PC-9 (cell line): ENCODE data around the gene NFKBIL1. TPM values are rescaled to one million over a fixed set of nuclear protein-coding genes. Genes with fewer than 3 reads are reported as not detected.
"Not testable (repeated sequence)": the region's sequence is repeated elsewhere in the genome, so short reads cannot be mapped to it uniquely, and the experiment has no call there.

Source experiments
- BruUV-seq: library from RNA; stranded (reverse); fragments of 400-500 nt; replicated peaks from 2 replicates; lab custom pipeline; 2021; lab: Mats Ljungman, UMichigan
- CTCF ChIA-PET: fragments of 300-600 bp; sonication (Branson Sonifier 250); formaldehyde crosslinking; loops from one replicate; lab custom pipeline; 2022; ENCODE audit warnings: antibody characterized with exemption; lab: Charles Lee
- POLR2A ChIA-PET: fragments of 300-600 bp; sonication (Branson Sonifier 250); formaldehyde crosslinking; loops from one replicate; lab custom pipeline; 2022; ENCODE audit warnings: antibody characterized with exemption; ENCODE audit not compliant: unreplicated experiment; lab: Charles Lee
- DNase-seq, 2 experiments: peaks; one replicate each; pipeline versions ENCODE4 v3.0.0 to v3.0.0-alpha.2; 2015 to 2022; ENCODE audit warnings: mixed read lengths in 1 of 2
- H2AFZ ChIP-seq: fragments of 200-600 bp; sonication (generic); 2 replicates; pipeline ENCODE4 v1.8.1; 2017; ENCODE audit warnings: antibody characterized with exemption
- H3F3A ChIP-seq: fragments of 200-600 bp; sonication (generic); 2 replicates; pipeline ENCODE4 v1.8.1; 2017; ENCODE audit warnings: antibody characterized with exemption, mild to moderate bottlenecking, low read depth; ENCODE audit not compliant: insufficient read depth
- H3K27ac ChIP-seq: fragments of 200-600 bp; sonication (generic); 2 replicates; pipeline ENCODE4 v1.6.1; 2016; ENCODE audit warnings: mixed run types
- H3K27me3 ChIP-seq: fragments of 200-600 bp; sonication (generic); 2 replicates; pipeline ENCODE4 v1.6.1; 2016; ENCODE audit warnings: low read depth, mixed run types; ENCODE audit not compliant: insufficient read depth
- H3K36me3 ChIP-seq: fragments of 200-600 bp; sonication (generic); 2 replicates; pipeline ENCODE4 v1.6.1; 2016; ENCODE audit warnings: low read depth, mixed run types
- H3K4me1 ChIP-seq: fragments of 200-600 bp; sonication (generic); replicated peaks from 2 replicates; pipeline ENCODE4 v1.6.1; 2016; ENCODE audit warnings: mixed run types; ENCODE audit not compliant: insufficient read depth
- H3K4me2 ChIP-seq: fragments of 200-600 bp; sonication (generic); 2 replicates; pipeline ENCODE4 v1.6.1; 2017; ENCODE audit warnings: mixed run types
- H3K4me3 ChIP-seq: fragments of 200-600 bp; sonication (generic); 2 replicates; pipeline ENCODE4 v1.6.1; 2016; ENCODE audit warnings: mixed run types
- H3K79me2 ChIP-seq: fragments of 200-600 bp; sonication (generic); 2 replicates; pipeline ENCODE4 v1.6.1; 2017; ENCODE audit warnings: low read depth, mixed run types
- H3K9me2 ChIP-seq: fragments of 200-600 bp; sonication (generic); 2 replicates; pipeline ENCODE4 v1.8.1; 2017; ENCODE audit warnings: mild to moderate bottlenecking; ENCODE audit not compliant: insufficient read depth
- H3K9me3 ChIP-seq: fragments of 200-600 bp; sonication (generic); 2 replicates; pipeline ENCODE4 v1.8.1; 2016; ENCODE audit warnings: low read depth; ENCODE audit not compliant: insufficient read depth
- H4K20me1 ChIP-seq: fragments of 200-600 bp; sonication (generic); 2 replicates; pipeline ENCODE4 v1.8.1; 2017; ENCODE audit not compliant: insufficient read depth
- EZH2 ChIP-seq: fragments of 200-600 bp; sonication (generic); IDR thresholded peaks from 2 replicates; pipeline ENCODE4 v1.8.0; 2017; ENCODE audit warnings: antibody characterized with exemption, low read depth
- intact Hi-C: fragments of 100-400 bp; cut with micrococcal nuclease; formaldehyde crosslinking; loops from one replicate; pipeline ENCODE4 v1.10.0; 2022; ENCODE audit not compliant: unreplicated experiment
- total RNA-seq: library from RNA; stranded (reverse); gene quantifications from 2 replicates; pipeline ENCODE4 v1.2.3, GENCODE V29; 2021
- TF ChIP-seq, protein P1 (sequence below): fragments of 200-600 bp; sonication (generic); conservative IDR thresholded peaks from 2 replicates; pipeline ENCODE4 v1.6.1; 2017; ENCODE audit warnings: mixed run types, antibody characterized with exemption, mild to moderate bottlenecking, moderate library complexity

Gene NFKBIL1
- total RNA-seq, 1 experiment from 2014 or later, result 26.1 TPM

DNA sequence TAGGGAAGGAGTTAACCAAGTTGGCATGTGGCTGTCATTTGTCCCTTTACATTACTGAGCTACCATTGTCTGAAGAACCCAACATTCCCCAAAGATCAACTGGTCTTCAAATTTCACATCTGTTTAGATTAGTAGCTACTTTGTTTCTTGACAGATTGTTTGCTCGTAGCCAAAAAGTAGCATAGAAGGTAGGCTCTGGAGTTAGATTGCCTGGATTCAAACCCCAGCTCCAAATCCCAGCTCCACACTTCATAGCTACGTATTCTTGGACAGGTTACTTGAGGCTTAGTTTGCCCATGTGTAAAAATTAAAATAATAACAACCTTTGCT is 1.1 kb downstream of the NFKBIL1 start:
- no peak for DNase-seq
- intact Hi-C loops, result loop anchor here (10.0 kb wide), 3 partner anchors 186 to 646 kb away; partner anchors contain the start of genes CLIC1, GPSM3, HSPA1B and PBX2
- H3K4me1 ChIP-seq, result peaks cover 10% of the 10 kb centered on the region
- peak overlapping the region; percentile 78 for H3K4me3 ChIP-seq
- peaks cover 7% of the 10 kb centered on the region; the same call in 1 of the 2 replicates for H3F3A ChIP-seq
- no peaks in the 10 kb centered on the region for H3K27me3 ChIP-seq
- BruUV-seq, result no TSS peak
- no peaks in the 10 kb centered on the region for H3K9me3 ChIP-seq
- H3K4me2 ChIP-seq, result peak overlapping the region; percentile 88
- H3K27ac ChIP-seq, result no peak overlapping the region
- ChIA-PET POLR2A (interaction anchor here (0.6 kb wide), 1 partner anchor 48 kb away, joined by 6 read pairs; no protein-coding TSS in a partner anchor), CTCF (interaction anchor here (1.4 kb wide), 1 partner anchor 49 kb away, joined by 3 read pairs; no protein-coding TSS in a partner anchor)
- no peak overlapping the region for H2AFZ ChIP-seq
- peaks cover 19% of the 10 kb centered on the region for H3K79me2 ChIP-seq
- no peaks in the 10 kb centered on the region for H3K9me2 ChIP-seq
- no peaks in the 10 kb centered on the region for H4K20me1 ChIP-seq
- H3K36me3 ChIP-seq, result peaks cover 12% of the 10 kb centered on the region; the same call in 1 of the 2 replicates
- no peak for TF ChIP-seq EZH2
- TF ChIP-seq, protein P1, sequence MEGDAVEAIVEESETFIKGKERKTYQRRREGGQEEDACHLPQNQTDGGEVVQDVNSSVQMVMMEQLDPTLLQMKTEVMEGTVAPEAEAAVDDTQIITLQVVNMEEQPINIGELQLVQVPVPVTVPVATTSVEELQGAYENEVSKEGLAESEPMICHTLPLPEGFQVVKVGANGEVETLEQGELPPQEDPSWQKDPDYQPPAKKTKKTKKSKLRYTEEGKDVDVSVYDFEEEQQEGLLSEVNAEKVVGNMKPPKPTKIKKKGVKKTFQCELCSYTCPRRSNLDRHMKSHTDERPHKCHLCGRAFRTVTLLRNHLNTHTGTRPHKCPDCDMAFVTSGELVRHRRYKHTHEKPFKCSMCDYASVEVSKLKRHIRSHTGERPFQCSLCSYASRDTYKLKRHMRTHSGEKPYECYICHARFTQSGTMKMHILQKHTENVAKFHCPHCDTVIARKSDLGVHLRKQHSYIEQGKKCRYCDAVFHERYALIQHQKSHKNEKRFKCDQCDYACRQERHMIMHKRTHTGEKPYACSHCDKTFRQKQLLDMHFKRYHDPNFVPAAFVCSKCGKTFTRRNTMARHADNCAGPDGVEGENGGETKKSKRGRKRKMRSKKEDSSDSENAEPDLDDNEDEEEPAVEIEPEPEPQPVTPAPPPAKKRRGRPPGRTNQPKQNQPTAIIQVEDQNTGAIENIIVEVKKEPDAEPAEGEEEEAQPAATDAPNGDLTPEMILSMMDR, result no peak

DNA sequence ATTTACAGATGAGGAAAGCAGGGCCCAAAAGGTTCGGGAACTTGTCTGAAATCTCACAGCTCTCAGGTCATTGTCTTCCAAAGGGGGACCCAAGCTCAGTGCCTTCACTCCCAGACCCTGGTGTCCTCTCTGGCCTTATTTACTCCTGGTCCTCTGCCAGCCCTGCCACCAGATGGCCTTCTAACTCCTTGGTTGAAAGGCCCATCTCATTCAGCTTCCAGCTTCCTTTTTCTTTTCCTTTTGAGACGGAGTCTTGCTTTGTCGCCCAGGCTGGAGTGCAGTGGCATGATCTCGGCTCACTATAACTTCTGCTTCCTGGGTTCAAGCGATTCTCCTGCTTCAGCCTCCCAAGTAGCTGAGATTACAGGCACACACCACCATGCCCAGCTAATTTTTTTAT is 4.0 kb downstream of the NFKBIL1 start:
- DNase-seq, result peak in 1 of 2 experiments; percentile 46
- not testable (repeated sequence) for H3K4me3 ChIP-seq, H3K9me2 ChIP-seq, H3K27me3 ChIP-seq, BruUV-seq, H3K4me2 ChIP-seq, H3K4me1 ChIP-seq, H2AFZ ChIP-seq, H4K20me1 ChIP-seq, H3K9me3 ChIP-seq, H3K27ac ChIP-seq
- peaks cover 18% of the 10 kb centered on the region; the same call in 1 of the 2 replicates for H3F3A ChIP-seq
- TF ChIP-seq, protein P1, result peak; percentile 52
- H3K36me3 ChIP-seq, result peaks cover 18% of the 10 kb centered on the region; the same call in 1 of the 2 replicates
- ChIA-PET CTCF (interaction anchor here (1.1 to 2.2 kb wide), 2 partner anchors 43 to 46 kb away, joined by 11 to 30 read pairs; no protein-coding TSS in a partner anchor), POLR2A (interaction anchor here (0.6 to 0.8 kb wide), 2 partner anchors 101 to 150 kb away, joined by 3 to 4 read pairs; no protein-coding TSS in a partner anchor)
- peaks cover 20% of the 10 kb centered on the region for H3K79me2 ChIP-seq
- intact Hi-C loops, result loop anchor here (1.0 kb wide), 1 partner anchor 47 kb away; no protein-coding TSS in a partner anchor

DNA sequence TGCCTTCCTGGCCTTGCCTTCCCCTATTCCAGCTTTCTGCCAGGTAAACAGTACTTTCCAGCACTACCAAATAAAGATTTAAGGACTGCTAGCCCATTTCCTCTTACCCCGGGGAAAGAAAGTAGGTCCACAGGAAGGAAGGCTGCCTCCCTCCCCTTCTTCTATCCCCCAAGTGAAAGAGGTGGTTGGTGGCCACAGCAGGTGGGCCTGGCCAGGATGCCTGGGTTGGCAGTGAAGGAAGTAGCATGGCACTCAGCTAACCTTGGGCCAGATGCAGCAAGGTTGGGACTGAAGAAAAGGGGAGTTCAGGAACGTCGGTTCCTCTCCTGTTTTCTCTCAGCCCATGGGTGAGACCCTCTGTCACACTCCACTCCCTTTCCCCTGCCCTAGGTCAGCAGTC is 8.9 kb downstream of the NFKBIL1 start:
- TF ChIP-seq EZH2, result no peak
- TF ChIP-seq, protein P1, result no peak
- Histone ChIP-seq H3K4me1 (peaks cover 15% of the 10 kb centered on the region), H3K79me2 (0 out of 2 replicates have a peak, but pooled peaks cover 3% of the 10 kb centered on the region), H3K27me3 (no peaks in the 10 kb centered on the region), H3K9me3 (no peaks in the 10 kb centered on the region), H2AFZ (no peak overlapping the region), H4K20me1 (0 out of 2 replicates have a peak, but pooled peaks cover 4% of the 10 kb centered on the region), H3K9me2 (no peaks in the 10 kb centered on the region), H3F3A (peaks cover 22% of the 10 kb centered on the region; the same call in 1 of the 2 replicates), H3K36me3 (0 out of 2 replicates have a peak, but pooled peaks cover 6% of the 10 kb centered on the region), H3K4me2 (no peak overlapping the region), H3K4me3 (no peak overlapping the region), H3K27ac (no peak overlapping the region)
- ChIA-PET CTCF (no interaction called here), POLR2A (no interaction called here)
- intact Hi-C loops, result no loop called here
- no peak for DNase-seq
- BruUV-seq, result no TSS peak
